K562 (cell line): ENCODE measurements around the gene GET3. TPM values are rescaled to one million over a fixed set of nuclear protein-coding genes. Genes with fewer than 3 reads are reported as not detected.
A peak's percentile ranks its signal among the peaks of the same experiment; 100 is the strongest.

Source experiments
- ATF3 ChIP-seq, 2 experiments: fragments of 450-650 bp in 1 of 2; sonication (generic) in 1 of 2; formaldehyde crosslinking in 1 of 2; IDR thresholded peaks in 1 of 2; conservative IDR thresholded peaks in 1 of 2; 2 replicates each; pipeline versions ENCODE4 v1.6.1 to v1.8.1; 2016 to 2023; ENCODE audit warnings: mild to moderate bottlenecking in 2 of 2, moderate library complexity in 2 of 2, inconsistent platforms in 1 of 2, missing genetic modification reagents in 1 of 2
- BACH1 ChIP-seq: fragments of 200-800 bp; sonication (Bioruptor generic); IDR thresholded peaks from 2 replicates; pipeline ENCODE4 v1.6.1; 2016; ENCODE audit warnings: missing genetic modification characterization, missing compliant biosample characterization
- CBX5 ChIP-seq: IDR thresholded peaks from 2 replicates; pipeline ENCODE4 v1.6.1; 2014; ENCODE audit warnings: low read depth, borderline replicate concordance
- CEBPB ChIP-seq: fragments of 450-650 bp; IDR thresholded peaks from 2 replicates; pipeline ENCODE4 v1.6.1; 2016; ENCODE audit warnings: missing genetic modification characterization, missing compliant biosample characterization
- CREB3L1 ChIP-seq: fragments of 450-650 bp; IDR thresholded peaks from 2 replicates; pipeline ENCODE4 v1.6.1; 2014; ENCODE audit warnings: low read depth, mild to moderate bottlenecking, moderate library complexity, borderline replicate concordance
- E2F5 ChIP-seq: sonication (generic); formaldehyde crosslinking; IDR thresholded peaks from 2 replicates; pipeline ENCODE4 v1.8.0; 2022; ENCODE audit warnings: mild to moderate bottlenecking, missing genetic modification reagents
- IRF9 ChIP-seq: fragments of 450-650 bp; IDR thresholded peaks from 2 replicates; pipeline ENCODE4 v1.6.1; 2016; ENCODE audit warnings: missing biosample characterization, missing genetic modification characterization
- KLF10 ChIP-seq: fragments of 250-450 bp; sonication (Bioruptor Pico); IDR thresholded peaks from 2 replicates; pipeline ENCODE4 v1.6.1; 2021; ENCODE audit warnings: matching md5 sums
- KLF13 ChIP-seq: fragments of 450-650 bp; IDR thresholded peaks from 2 replicates; pipeline ENCODE4 v1.6.1; 2016; ENCODE audit warnings: missing genetic modification characterization, low read depth, mild to moderate bottlenecking, missing compliant biosample characterization, moderate library complexity, borderline replicate concordance
- PHB2 ChIP-seq: fragments of 450-650 bp; IDR thresholded peaks from 2 replicates; pipeline ENCODE4 v1.6.1; 2017; ENCODE audit warnings: low read depth
- RBM17 ChIP-seq: fragments of 200-400 bp; formaldehyde crosslinking; IDR thresholded peaks from 2 replicates; pipeline ENCODE4 v1.6.1; 2017; ENCODE audit warnings: low read depth, mild to moderate bottlenecking, low read length, borderline replicate concordance
- SIN3B ChIP-seq: fragments of 450-650 bp; IDR thresholded peaks from 2 replicates; pipeline ENCODE4 v1.6.1; 2017; ENCODE audit warnings: low read depth, mild to moderate bottlenecking, moderate library complexity
- SMARCA5 ChIP-seq: fragments of 450-650 bp; IDR thresholded peaks from 2 replicates; pipeline ENCODE4 v1.6.1; 2016
- TEAD4 ChIP-seq, 2 experiments: sonication (generic) in 1 of 2; formaldehyde crosslinking in 1 of 2; IDR thresholded peaks; 2 replicates each; pipeline versions ENCODE4 v1.6.1 to v1.8.0; 2012 to 2022; ENCODE audit warnings: borderline replicate concordance in 1 of 2, inconsistent platforms in 1 of 2, low read length in 1 of 2, mild to moderate bottlenecking in 1 of 2, missing genetic modification reagents in 1 of 2
- XRCC5 ChIP-seq: fragments of 200-400 bp; formaldehyde crosslinking; IDR thresholded peaks from 2 replicates; pipeline ENCODE4 v1.6.1; 2017; ENCODE audit warnings: low read depth, mild to moderate bottlenecking, low read length
- ZBTB9 ChIP-seq: fragments of 450-650 bp; formaldehyde crosslinking; IDR thresholded peaks from 2 replicates; pipeline ENCODE4 v1.4.0; 2020; ENCODE audit warnings: mild to moderate bottlenecking, moderate library complexity
- ZNF398 ChIP-seq: fragments of 250-450 bp; sonication (Bioruptor Pico); IDR thresholded peaks from 2 replicates; pipeline ENCODE4 v1.8.0; 2021; ENCODE audit warnings: moderate library complexity, mild to moderate bottlenecking, inconsistent platforms
- ZSCAN29 ChIP-seq: fragments of 450-650 bp; IDR thresholded peaks from 2 replicates; pipeline ENCODE4 v1.6.1; 2017
- polyA plus RNA-seq, 8 experiments: library from polyadenylated mRNA; depleted of rRNA in 4 of 8; stranded (reverse) in 5 of 8; unstranded in 3 of 8; fragments of >200 nt; fragmentation: Nextera tagmentation in 2 of 8; fragmentation: Illumina TruSeq in 1 of 8; extraction: Ambion mirVana in 2 of 8; extraction: Trizol in 1 of 8; gene quantifications; 2 replicates each; pipeline versions ENCODE4 v1.2.1 to v1.2.3, GENCODE V29; 2011 to 2014; ENCODE audit warnings: inconsistent platforms in 1 of 8, missing spikeins in 1 of 8
- total RNA-seq, 7 experiments: library from RNA; depleted of rRNA in 6 of 7; stranded (reverse); fragments of >200 nt in 6 of 7; fragmentation: Illumina TruSeq in 2 of 7; extraction: Trizol in 2 of 7; gene quantifications; 2 replicates each; pipeline versions ENCODE4 v1.2.1 to v1.2.3, GENCODE V29; 2011 to 2021; ENCODE audit warnings: low replicate concordance in 1 of 7

GET3 gene
- total and polyA plus RNA-seq, 9 of the 15 experiments (the other 6 are each of a cell fraction or from before 2014, with no cell fraction given): 8.3 to 83.5 (median 51.8) TPM

- no peak for TF ChIP-seq ZNF398 (CRISPR knock-in tag)
- TF ChIP-seq E2F5 (CRISPR knock-in tag): no peak
- no peak for TF ChIP-seq KLF13 (tag)
- no peak for TF ChIP-seq ZSCAN29
- TF ChIP-seq CEBPB: no peak
- TF ChIP-seq CBX5: no peak
- TF ChIP-seq KLF10 (CRISPR knock-in tag): no peak
- peak; percentile 86 for TF ChIP-seq XRCC5
- TF ChIP-seq BACH1 (tag): no peak
- 0 out of 2 replicates have a peak, but pooled peaks have one; percentile 24 for TF ChIP-seq CREB3L1
- TF ChIP-seq TEAD4 (IDR thresholded peaks at IDR 0.05; ENCODE audit: low read length): 0 out of 2 replicates have a peak, but pooled peaks have one; percentile 21
- no peak for TF ChIP-seq TEAD4 (CRISPR knock-in tag; IDR thresholded peaks at IDR 0.05; ENCODE audit: borderline replicate concordance)
- no peak for TF ChIP-seq IRF9
- TF ChIP-seq PHB2: no peak
- TF ChIP-seq SMARCA5: no peak
- TF ChIP-seq ZBTB9: no peak
- TF ChIP-seq SIN3B: peak; percentile 16; the same call in 1 of the 2 replicates
- no peak for TF ChIP-seq ATF3 (IDR thresholded peaks at IDR 0.05)
- no peak for TF ChIP-seq ATF3 (CRISPR knock-in tag; conservative IDR thresholded peaks at IDR 0.05)
- TF ChIP-seq RBM17: no peak
These were observed 59.1 kb downstream of the GET3 start (continued) for GRCh38 chr19:12796146-12797071.
